HG02678 (cell line): Measurements from ENCODE around the gene SOX30.
"Not testable (repeated sequence)": the region's sequence is repeated elsewhere in the genome, so short reads cannot be mapped to it uniquely, and the experiment has no call there.

Source experiments
- ATAC-seq: cut with Tn5 transposase; IDR thresholded peaks from one replicate; pipeline ENCODE4 v1.9.1; 2021; ENCODE audit warnings: mild to moderate bottlenecking, moderate library complexity; ENCODE audit not compliant: unreplicated experiment

Gene SOX30

DNA sequence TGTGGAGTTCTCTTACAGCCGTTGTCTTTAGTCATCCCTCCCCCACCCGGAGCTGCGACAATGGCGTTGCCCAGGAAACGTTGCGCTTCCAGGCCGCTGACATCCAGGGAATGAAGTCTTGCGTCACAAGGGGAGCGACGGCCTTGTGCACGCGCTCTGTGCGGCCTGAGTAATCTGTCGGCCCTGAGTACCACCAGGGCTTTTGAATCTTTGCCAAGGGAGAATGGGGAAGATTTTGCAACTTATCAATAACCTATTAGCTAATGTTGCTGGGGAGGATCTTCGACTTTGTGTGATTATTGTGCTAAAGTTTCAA lies at the start of gene SOX30:
Gene SOX30 (minus strand): TSS at position 62 of the 316 bp plus-strand sequence. CDS start 360 bp downstream, outside the sequence.
- ATAC-seq, result no peak

DNA sequence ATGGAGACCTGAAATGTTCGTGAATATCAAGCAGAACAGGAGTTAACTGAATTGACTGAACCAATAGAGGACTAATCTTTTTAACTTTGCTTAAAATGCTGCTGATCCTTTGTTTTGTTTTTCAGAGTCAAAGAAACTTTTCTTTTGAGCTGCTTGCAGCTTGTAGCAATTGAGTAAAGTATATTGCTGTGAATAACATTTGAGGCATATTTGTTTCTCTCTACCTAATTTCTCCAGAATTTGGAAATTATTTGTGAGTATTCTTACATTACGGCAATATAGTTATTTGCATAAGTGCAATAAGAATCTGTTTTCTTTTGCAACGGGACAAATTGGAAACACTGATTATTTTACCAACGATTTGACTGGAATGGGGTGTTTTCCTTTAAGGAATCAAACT lies 46.4 kb upstream of the SOX30 start:
- not testable (repeated sequence) for ATAC-seq

- not testable (repeated sequence) for ATAC-seq
These were observed 43.9 kb upstream of the SOX30 start for GRCh38 chr5:157696154-157696553.

DNA sequence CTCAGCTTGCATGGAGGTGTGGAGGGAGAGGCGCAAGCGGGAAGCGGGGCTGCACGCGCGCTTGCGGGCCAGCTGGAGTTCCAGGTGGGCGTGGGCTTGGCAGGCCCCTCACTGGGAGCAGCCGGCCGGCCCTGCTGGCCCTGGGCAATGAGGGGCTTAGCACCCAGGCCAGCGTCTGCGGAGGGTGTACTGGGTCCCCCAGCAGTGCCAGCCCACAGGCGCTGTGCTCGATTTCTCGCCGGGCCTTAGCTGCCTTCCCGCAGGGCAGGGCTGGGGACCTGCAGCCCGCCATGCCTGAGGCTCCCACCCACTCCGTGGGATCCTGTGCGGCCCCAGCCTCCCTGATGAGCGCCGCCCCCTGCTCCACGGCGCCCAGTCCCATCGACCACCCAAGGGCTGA lies 41.6 kb upstream of the SOX30 start:
- not testable (repeated sequence) for ATAC-seq

GRCh38 chr5:157690690-157691433 lies 38.6 kb upstream of the SOX30 start:
- ATAC-seq, result no peak

- ATAC-seq, result no peak
These were observed 37.9 kb upstream of the SOX30 start for GRCh38 chr5:157689942-157690689.

DNA sequence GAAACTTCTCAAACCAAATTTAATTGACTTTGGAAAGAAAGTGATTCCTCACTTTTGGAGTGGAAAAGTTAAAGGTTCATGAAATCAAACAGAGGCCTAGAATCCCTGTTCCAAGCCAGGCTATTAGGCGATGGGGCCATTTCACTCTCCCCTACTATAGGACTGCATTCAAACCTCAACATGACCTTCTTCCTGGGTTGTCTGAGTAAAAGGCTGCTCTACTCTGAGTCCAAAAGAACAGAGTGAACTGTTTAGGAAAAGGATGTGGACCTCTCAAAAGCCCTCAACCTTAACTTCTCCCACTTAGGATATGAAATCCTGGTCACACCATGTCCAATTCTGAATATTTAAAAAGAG lies 34.9 kb upstream of the SOX30 start:
- ATAC-seq, result no peak

DNA sequence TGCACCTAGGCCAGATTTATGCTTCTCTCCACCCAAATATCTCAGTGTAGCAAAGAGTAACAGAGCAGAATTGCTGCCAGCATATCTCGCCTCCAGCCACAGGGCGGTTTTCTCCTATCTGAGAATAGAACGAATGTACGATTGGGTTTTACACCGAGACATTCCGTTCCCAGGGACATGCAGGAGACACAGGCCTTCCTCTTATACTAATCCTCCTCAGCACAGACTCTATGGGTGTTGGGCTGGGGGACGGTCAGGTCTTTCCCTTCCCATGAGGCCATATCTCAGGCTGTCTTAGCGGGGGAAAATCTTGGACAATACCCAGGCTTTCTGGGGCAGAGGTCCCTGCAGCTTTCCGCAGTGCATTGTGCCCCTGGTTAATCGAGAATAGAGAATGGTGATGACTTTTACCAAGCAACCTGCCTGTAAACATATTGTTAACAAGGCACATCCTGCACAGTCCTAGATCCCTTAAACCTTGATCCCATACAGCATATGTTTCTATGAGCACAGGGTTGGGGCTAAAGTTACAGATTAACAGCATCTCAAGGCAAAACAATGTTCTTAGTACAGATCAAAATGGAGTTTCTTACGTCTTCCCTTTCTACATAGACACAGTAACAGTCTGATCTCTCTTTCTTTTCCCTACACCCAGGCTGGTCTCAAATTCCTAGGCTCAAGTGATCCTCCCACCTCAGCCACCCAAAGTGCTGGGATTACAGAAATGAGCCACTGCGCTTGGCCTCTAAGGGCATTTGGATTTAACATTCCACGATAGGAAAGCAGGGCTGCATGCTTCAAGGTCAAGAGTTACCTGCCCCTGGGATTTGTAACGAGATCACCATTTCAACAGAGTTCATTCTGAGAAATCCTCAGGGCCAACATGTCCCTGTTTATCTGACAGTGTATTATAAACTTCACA lies 34.3 kb upstream of the SOX30 start:
- ATAC-seq, result not testable (repeated sequence)

GRCh38 chr5:157682257-157682656 lies 30.0 kb upstream of the SOX30 start:
- no peak for ATAC-seq

- no peak for ATAC-seq
These were observed 28.8 kb upstream of the SOX30 start for GRCh38 chr5:157681048-157681447.

DNA sequence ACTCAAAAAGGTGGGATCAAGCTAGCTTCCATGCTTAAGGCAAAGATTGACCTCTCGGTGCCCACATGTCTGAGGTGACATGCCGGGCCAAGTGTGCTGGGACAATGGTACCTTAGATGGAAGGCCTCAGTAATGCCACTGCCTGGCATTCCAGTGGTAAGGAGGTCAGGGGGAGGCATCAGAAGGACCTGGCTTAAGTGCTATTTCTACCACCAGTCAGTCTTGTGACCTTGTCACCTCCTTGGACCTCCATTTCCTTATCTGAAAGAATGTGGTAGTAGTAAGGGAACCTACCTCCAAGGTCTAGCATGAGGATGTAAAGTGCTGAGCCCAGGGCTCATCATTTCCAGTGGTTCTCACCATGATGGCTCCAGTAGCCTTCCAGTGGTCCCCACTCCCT lies 28.0 kb upstream of the SOX30 start:
- ATAC-seq, result no peak

DNA sequence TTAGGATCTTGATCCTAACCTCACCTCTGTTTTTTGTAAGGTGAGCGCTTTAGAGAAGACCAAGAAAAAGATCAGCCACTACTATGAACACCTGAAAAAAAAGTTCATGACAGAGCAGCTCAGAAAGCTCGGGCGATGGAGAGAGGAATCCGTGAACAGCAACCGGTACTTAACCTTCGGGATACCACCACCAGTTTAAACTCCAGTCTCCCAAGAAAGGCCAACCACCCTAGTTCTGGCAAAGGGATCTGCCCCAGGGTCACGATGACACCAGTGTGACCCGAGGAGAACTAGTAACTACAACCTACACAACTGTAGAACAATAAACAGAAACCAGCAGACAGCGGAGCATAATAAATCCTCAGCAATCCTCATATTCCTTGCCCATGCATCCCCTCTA lies 27.6 kb upstream of the SOX30 start:
- ATAC-seq, result no peak

GRCh38 chr5:157677931-157678330 lies 25.7 kb upstream of the SOX30 start:
- no peak for ATAC-seq

GRCh38 chr5:157674351-157674750 lies 22.1 kb upstream of the SOX30 start:
- not testable (repeated sequence) for ATAC-seq

GRCh38 chr5:157672976-157673375 lies 20.7 kb upstream of the SOX30 start:
- ATAC-seq, result no peak

DNA sequence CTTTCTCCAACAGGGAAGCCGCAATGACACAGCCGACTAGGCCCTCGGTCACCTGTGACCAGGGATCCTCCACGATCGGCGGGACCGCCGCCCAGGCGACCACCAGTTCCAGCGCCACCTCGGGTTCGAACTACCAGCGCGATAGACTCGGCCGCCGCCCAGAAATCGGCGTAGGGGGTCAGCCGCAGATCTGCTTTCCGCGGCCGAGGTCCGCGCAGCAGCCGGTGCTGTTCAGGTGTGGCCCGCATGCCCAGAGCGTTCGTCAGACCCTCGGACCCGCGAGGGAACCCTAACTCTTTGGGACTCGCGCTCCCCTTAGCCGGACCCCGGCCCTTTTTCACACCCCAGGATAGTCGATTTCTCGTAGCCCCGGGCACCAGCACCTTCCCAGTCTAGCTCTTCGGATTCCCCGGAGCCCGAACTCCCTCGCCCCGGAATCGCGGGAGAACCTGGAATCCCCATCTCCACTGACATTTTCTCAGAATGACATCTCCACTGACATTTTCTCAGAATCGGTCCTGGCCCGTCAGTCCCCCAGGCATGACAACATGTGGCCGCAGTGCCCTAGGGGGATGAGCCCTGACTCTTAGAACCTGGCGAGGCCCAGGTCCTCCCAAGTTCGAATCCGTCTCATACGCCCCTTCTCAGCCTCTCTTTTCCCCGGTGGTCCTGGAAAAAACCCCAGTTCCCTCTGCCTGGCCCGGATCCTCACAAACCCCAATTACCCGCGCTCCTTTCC lies 19.5 kb upstream of the SOX30 start:
- ATAC-seq, result no peak

DNA sequence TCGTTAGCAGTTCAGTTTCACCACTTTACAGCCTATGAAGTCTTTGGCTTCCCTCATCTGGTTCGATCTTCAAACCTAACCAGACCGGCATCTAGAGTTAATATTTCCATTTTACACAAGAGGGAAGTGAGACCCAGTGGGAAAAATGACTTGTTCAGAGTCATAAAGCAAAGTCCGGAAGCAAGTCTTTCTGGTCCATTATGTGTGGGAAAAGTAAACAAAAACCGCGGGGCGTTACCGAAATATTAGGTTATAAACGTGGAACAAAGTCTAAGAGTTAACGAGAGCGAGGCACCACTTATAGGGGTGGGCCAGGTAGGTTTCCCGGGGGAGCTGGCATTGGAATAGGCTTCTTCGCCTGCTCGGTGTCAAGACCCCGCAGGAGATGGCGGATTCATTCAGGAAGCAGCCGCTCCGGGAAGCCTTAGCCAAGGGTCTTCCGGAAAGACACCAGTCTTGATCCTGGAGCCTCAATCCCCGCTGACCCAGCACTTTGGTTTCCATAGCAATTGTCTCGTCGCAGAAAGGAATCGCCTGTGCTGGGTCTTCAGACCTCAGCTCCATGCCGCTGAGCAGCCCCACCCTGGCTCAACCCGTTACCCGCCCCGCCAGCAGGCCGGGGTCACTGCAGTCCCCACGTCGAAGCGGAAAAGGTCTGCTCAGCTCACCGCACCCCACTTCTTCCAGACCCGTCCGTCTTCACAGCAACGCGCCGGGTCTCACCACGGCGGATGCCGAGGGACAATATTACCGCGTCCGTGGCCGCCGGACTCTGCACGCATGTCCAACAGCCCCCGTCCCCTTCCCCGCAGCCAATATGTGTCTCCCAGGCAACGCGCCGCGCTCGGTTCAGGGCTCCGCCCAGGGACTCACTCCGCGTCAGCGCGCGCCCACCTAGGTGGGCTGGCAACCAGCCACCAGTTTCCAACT lies 18.7 kb upstream of the SOX30 start, which contains the start of gene C5orf52:
Gene C5orf52 (plus strand): TSS at position 872 of the 930 bp plus-strand sequence. CDS start 82 bp downstream, outside the sequence.
- no peak for ATAC-seq

- ATAC-seq, result no peak
These were observed 17.5 kb upstream of the SOX30 start for GRCh38 chr5:157669701-157670097.

DNA sequence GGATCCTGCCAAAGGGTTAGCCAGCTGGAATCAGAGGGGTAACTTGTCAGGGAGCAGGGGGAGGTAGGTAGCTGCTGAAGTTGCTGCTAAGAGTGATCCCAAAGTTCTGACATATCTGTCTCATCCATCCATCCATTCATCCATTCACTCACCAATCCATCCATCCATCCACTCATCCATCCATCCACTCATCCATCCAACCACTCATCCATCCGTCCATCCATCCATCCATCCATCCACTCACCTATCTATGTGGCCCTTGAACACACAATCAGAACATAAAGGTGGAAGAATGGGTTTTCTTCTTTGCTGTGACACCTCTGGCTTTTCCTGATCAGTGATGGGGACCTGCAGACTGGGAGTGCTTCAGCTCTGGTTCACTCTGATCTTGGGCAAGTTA lies 16.1 kb upstream of the SOX30 start:
- ATAC-seq, result no peak
